GM23248 (cell line): ENCODE results near the gene SPATA22. TPM values are rescaled to one million over a fixed set of nuclear protein-coding genes. Genes with fewer than 3 reads are reported as not detected.

ENCODE experiments used
- DNase-seq: peaks from one replicate; pipeline ENCODE4 v3.0.0-alpha.2; 2015
- H2AFZ ChIP-seq: fragments of 200-600 bp; sonication (generic); 2 replicates; pipeline ENCODE4 v1.6.1; 2016; ENCODE audit warnings: antibody characterized with exemption
- H3F3A ChIP-seq: fragments of 200-600 bp; sonication (generic); 2 replicates; pipeline ENCODE4 v1.6.1; 2016; ENCODE audit warnings: mild to moderate bottlenecking, antibody characterized with exemption, mixed run types; ENCODE audit not compliant: insufficient read depth
- H3K27ac ChIP-seq: fragments of 200-600 bp; sonication (generic); 2 replicates; pipeline ENCODE4 v1.5.1; 2016; ENCODE audit warnings: mild to moderate bottlenecking
- H3K27me3 ChIP-seq: fragments of 200-600 bp; sonication (generic); replicated peaks from 2 replicates; pipeline ENCODE4 v1.6.1; 2016; ENCODE audit warnings: mild to moderate bottlenecking; ENCODE audit not compliant: insufficient read depth
- H3K36me3 ChIP-seq: fragments of 200-600 bp; sonication (generic); 2 replicates; pipeline ENCODE4 v1.6.1; 2016; ENCODE audit warnings: low read depth, mild to moderate bottlenecking
- H3K4me1 ChIP-seq: fragments of 200-600 bp; sonication (generic); 2 replicates; pipeline ENCODE4 v1.6.1; 2016; ENCODE audit warnings: mild to moderate bottlenecking; ENCODE audit not compliant: insufficient read depth
- H3K4me2 ChIP-seq: fragments of 200-600 bp; sonication (generic); one replicate; pipeline ENCODE4 v1.6.1; 2016; ENCODE audit warnings: mild to moderate bottlenecking; ENCODE audit not compliant: unreplicated experiment
- H3K4me3 ChIP-seq: fragments of 200-600 bp; sonication (generic); 2 replicates; pipeline ENCODE4 v1.5.1; 2016; ENCODE audit warnings: mild to moderate bottlenecking
- H3K79me2 ChIP-seq: fragments of 200-600 bp; sonication (generic); 2 replicates; pipeline ENCODE4 v1.6.1; 2016; ENCODE audit warnings: mild to moderate bottlenecking; ENCODE audit not compliant: insufficient read depth
- H3K9ac ChIP-seq: fragments of 200-600 bp; sonication (generic); 2 replicates; pipeline ENCODE4 v1.6.1; 2016; ENCODE audit warnings: mild to moderate bottlenecking
- H3K9me2 ChIP-seq: fragments of 200-600 bp; sonication (generic); 2 replicates; pipeline ENCODE4 v1.6.1; 2016; ENCODE audit warnings: mixed run types, mild to moderate bottlenecking, moderate library complexity; ENCODE audit not compliant: insufficient read depth
- H3K9me3 ChIP-seq: fragments of 200-600 bp; sonication (generic); one replicate; pipeline ENCODE4 v1.6.1; 2017; ENCODE audit warnings: low read depth
- H4K20me1 ChIP-seq: fragments of 200-600 bp; sonication (generic); 2 replicates; pipeline ENCODE4 v1.6.0; 2016; ENCODE audit not compliant: insufficient read depth
- EZH2 ChIP-seq: fragments of 200-600 bp; sonication (generic); IDR thresholded peaks from 2 replicates; pipeline ENCODE4 v1.6.1; 2018; ENCODE audit warnings: antibody characterized with exemption, mild to moderate bottlenecking; ENCODE audit not compliant: insufficient read depth, poor library complexity, severe bottlenecking
- EZH2phosphoT487 ChIP-seq: fragments of 200-600 bp; sonication (generic); IDR thresholded peaks from 2 replicates; pipeline ENCODE4 v1.6.1; 2018; ENCODE audit warnings: antibody characterized with exemption, moderate library complexity, mild to moderate bottlenecking, low read depth; ENCODE audit not compliant: insufficient read depth
- WGBS, 2 experiments: methylation state at CpG; one replicate each; pipeline ENCODE4 v1.1.6; 2015 to 2017; ENCODE audit warnings: low lambda C conversion rate in 2 of 2, low coverage in 1 of 2; ENCODE audit errors: missing lambda C conversion rate in 2 of 2; 5-methylcytosine and 5-hydroxymethylcytosine counted together
- in situ Hi-C: fragments of 300-500 bp; cut with MboI; formaldehyde crosslinking; loops from 2 replicates; pipeline ENCODE4 v1.15.0; 2020
- polyA plus RNA-seq: library from polyadenylated mRNA; unstranded; fragments of >200 nt; fragmentation: Nextera tagmentation; extraction: Ambion mirVana; gene quantifications from 2 replicates; pipeline ENCODE4 v1.2.1, GENCODE V29; 2016
- total RNA-seq: library from RNA; depleted of rRNA; stranded (reverse); fragments of >200 nt; shearing (Covaris generic); gene quantifications from 2 replicates; pipeline ENCODE4 v1.2.3, GENCODE V29; 2014

Gene SPATA22
- total and polyA plus RNA-seq, 2 experiments from 2014 or later: not detected

- no peaks in the 10 kb centered on the region for H3K27me3 ChIP-seq
- in situ Hi-C loops: no loop called here
- 70 to 72% methylated on average over 5 of the region's 5 CpGs for WGBS, 2 experiments
- no peak for TF ChIP-seq EZH2phosphoT487
- no peak for TF ChIP-seq EZH2
- H3K27ac ChIP-seq: no peak overlapping the region
- H2AFZ ChIP-seq: no peak overlapping the region
- no peaks in the 10 kb centered on the region for H3F3A ChIP-seq
- no peak overlapping the region for H3K4me2 ChIP-seq
- no peaks in the 10 kb centered on the region for H4K20me1 ChIP-seq
- H3K9me3 ChIP-seq: no peaks in the 10 kb centered on the region
- DNase-seq: no peak
- H3K9ac ChIP-seq: no peak overlapping the region
- no peak overlapping the region for H3K4me3 ChIP-seq
- no peaks in the 10 kb centered on the region for H3K79me2 ChIP-seq
- H3K9me2 ChIP-seq: no peaks in the 10 kb centered on the region
- H3K36me3 ChIP-seq: no peaks in the 10 kb centered on the region
- H3K4me1 ChIP-seq: no peaks in the 10 kb centered on the region
Measured at GRCh38 chr17:3502466-3502865, 30.8 kb upstream of the SPATA22 start.

DNA sequence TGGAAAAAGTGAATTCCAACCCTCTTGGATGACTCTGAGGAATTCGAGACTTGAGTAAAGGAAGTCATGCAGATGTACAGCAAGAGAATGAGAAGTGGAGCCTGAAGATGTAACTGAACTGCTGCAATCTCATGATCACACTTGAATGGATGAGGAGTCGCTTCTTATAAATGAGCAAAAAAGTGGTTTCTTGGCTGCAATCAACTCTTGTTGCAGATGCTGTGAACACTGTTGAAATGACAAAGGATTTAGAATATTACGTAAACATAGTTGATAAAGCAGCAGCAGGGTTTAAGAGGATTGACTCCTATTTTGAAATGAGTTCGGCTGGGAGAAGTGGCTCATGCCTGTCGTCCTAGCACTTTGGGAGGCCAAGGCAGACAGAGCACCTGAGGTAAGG is 29.7 kb upstream of the SPATA22 start:
- H3K9ac ChIP-seq: no peak overlapping the region
- in situ Hi-C loops: no loop called here
- no peaks in the 10 kb centered on the region for H4K20me1 ChIP-seq
- peak; percentile 25 for DNase-seq
- WGBS, 2 experiments: 79 to 81% methylated on average over 5 of the region's 5 CpGs
- no peak overlapping the region for H3K4me2 ChIP-seq
- no peaks in the 10 kb centered on the region for H3K9me3 ChIP-seq
- H3F3A ChIP-seq: no peaks in the 10 kb centered on the region
- no peaks in the 10 kb centered on the region for H3K79me2 ChIP-seq
- H3K4me1 ChIP-seq: no peaks in the 10 kb centered on the region
- no peak overlapping the region for H2AFZ ChIP-seq
- H3K27me3 ChIP-seq: no peaks in the 10 kb centered on the region
- no peak overlapping the region for H3K27ac ChIP-seq
- H3K9me2 ChIP-seq: no peaks in the 10 kb centered on the region
- no peaks in the 10 kb centered on the region for H3K36me3 ChIP-seq
- no peak for TF ChIP-seq EZH2
- TF ChIP-seq EZH2phosphoT487: no peak
- no peak overlapping the region for H3K4me3 ChIP-seq

GRCh38 chr17:3497101-3497500 is 25.5 kb upstream of the SPATA22 start:
- H3K36me3 ChIP-seq: no peaks in the 10 kb centered on the region
- no peak overlapping the region for H3K4me3 ChIP-seq
- DNase-seq: no peak
- TF ChIP-seq EZH2 (no peak), EZH2phosphoT487 (no peak)
- 70 to 74% methylated on average over 7 of the region's 7 CpGs for WGBS, 2 experiments
- in situ Hi-C loops: no loop called here
- H3K9me2 ChIP-seq: no peaks in the 10 kb centered on the region
- no peak overlapping the region for H3K4me2 ChIP-seq
- H3F3A ChIP-seq: no peaks in the 10 kb centered on the region
- H3K9ac ChIP-seq: no peak overlapping the region
- no peaks in the 10 kb centered on the region for H4K20me1 ChIP-seq
- H3K27ac ChIP-seq: no peak overlapping the region
- H3K4me1 ChIP-seq: no peaks in the 10 kb centered on the region
- H2AFZ ChIP-seq: no peak overlapping the region
- H3K79me2 ChIP-seq: no peaks in the 10 kb centered on the region
- no peaks in the 10 kb centered on the region for H3K9me3 ChIP-seq
- H3K27me3 ChIP-seq: no peaks in the 10 kb centered on the region

GRCh38 chr17:3485481-3486068 is 14.0 kb upstream of the SPATA22 start:
- Histone ChIP-seq H3K27me3 (no peaks in the 10 kb centered on the region), H3K79me2 (no peaks in the 10 kb centered on the region), H3F3A (no peaks in the 10 kb centered on the region), H3K4me1 (no peaks in the 10 kb centered on the region), H3K4me2 (no peak overlapping the region), H2AFZ (no peak overlapping the region), H3K9me2 (no peaks in the 10 kb centered on the region), H4K20me1 (no peaks in the 10 kb centered on the region), H3K9ac (no peak overlapping the region), H3K4me3 (no peak overlapping the region), H3K36me3 (no peaks in the 10 kb centered on the region), H3K9me3 (no peaks in the 10 kb centered on the region), H3K27ac (no peak overlapping the region)
- WGBS, 2 experiments: 62 to 76% methylated on average over 5 to 8 of the region's 8 CpGs
- in situ Hi-C loops: no loop called here
- TF ChIP-seq EZH2phosphoT487: no peak
- no peak for TF ChIP-seq EZH2
- no peak for DNase-seq

DNA sequence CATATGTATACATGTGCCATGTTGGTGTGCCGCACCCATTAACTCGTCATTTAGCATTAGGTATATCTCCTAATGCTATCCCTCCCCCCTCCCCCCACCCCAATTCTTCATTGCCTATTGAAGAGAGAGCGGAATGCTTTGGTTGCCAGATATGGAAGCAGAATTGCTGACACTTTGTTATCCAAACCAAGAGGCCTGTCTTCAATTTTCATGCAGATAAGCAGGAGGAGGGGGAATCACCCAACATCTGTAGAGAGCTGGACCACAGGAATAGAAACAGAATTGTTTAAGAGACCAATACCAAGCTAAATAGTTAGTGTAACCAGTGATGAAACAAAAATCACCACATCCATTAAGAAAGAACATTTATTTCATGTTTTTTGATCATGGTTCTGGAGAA is 11.2 kb upstream of the SPATA22 start:
- no peaks in the 10 kb centered on the region for H3K9me3 ChIP-seq
- H2AFZ ChIP-seq: no peak overlapping the region
- H3K4me3 ChIP-seq: no peak overlapping the region
- TF ChIP-seq EZH2phosphoT487 (no peak), EZH2 (no peak)
- no peaks in the 10 kb centered on the region for H3K9me2 ChIP-seq
- no peaks in the 10 kb centered on the region for H3F3A ChIP-seq
- no peaks in the 10 kb centered on the region for H4K20me1 ChIP-seq
- no peak overlapping the region for H3K9ac ChIP-seq
- no peaks in the 10 kb centered on the region for H3K4me1 ChIP-seq
- H3K27me3 ChIP-seq: no peaks in the 10 kb centered on the region
- no peak overlapping the region for H3K27ac ChIP-seq
- in situ Hi-C loops: no loop called here
- no peaks in the 10 kb centered on the region for H3K36me3 ChIP-seq
- WGBS, 2 experiments: 66 to 73% methylated on average over 3 of the region's 3 CpGs
- no peaks in the 10 kb centered on the region for H3K79me2 ChIP-seq
- H3K4me2 ChIP-seq: no peak overlapping the region
- no peak for DNase-seq
